Breast epithelium (tissue), 4 donors: Measurements from ENCODE around the gene GNAI3. TPM values are rescaled to one million over a fixed set of nuclear protein-coding genes. Genes with fewer than 3 reads are reported as not detected.

Source experiments
- DNase-seq, 2 donors: peaks; one replicate each; pipeline ENCODE4 v3.0.0-alpha.2; 2019; ENCODE audit warnings: low spot score in 2 of 2
- H3K27ac ChIP-seq, 2 donors: fragments of 200-600 bp; sonication (generic) in 1 of 2; one replicate each; pipeline ENCODE4 v1.5.1; 2016 to 2019; ENCODE audit warnings: mild to moderate bottlenecking in 1 of 2
- H3K27me3 ChIP-seq, 2 donors: fragments of 200-600 bp; sonication (generic) in 1 of 2; one replicate each; pipeline versions ENCODE4 v1.5.1 to v1.6.0; 2017 to 2019; ENCODE audit warnings: control low read depth in 1 of 2, mild to moderate bottlenecking in 1 of 2
- H3K36me3 ChIP-seq: fragments of 200-600 bp; one replicate; pipeline ENCODE4 v1.5.1; 2019
- H3K4me1 ChIP-seq, 2 donors: fragments of 200-600 bp; sonication (generic); one replicate each; pipeline ENCODE4 v1.5.1; 2016 to 2019; ENCODE audit warnings: control low read depth in 1 of 2
- H3K4me3 ChIP-seq, 3 donors: fragments of 200-600 bp; sonication (generic); 1 replicate in 2 of 3; 2 replicates in 1 of 3; pipeline ENCODE4 v1.5.1; 2016 to 2019; ENCODE audit warnings: mild to moderate bottlenecking in 3 of 3, moderate library complexity in 2 of 3
- H3K9me3 ChIP-seq, 2 donors: fragments of 200-600 bp; sonication (generic) in 1 of 2; one replicate each; pipeline ENCODE4 v1.5.1; 2016 to 2019; ENCODE audit warnings: control low read depth in 1 of 2
- CTCF ChIP-seq, 3 donors: fragments of 450-650 bp; IDR thresholded peaks; one replicate each; pipeline ENCODE4 v1.5.1; 2016 to 2017; ENCODE audit warnings: antibody characterized with exemption in 3 of 3, mild to moderate bottlenecking in 3 of 3, moderate library complexity in 3 of 3
- POLR2A ChIP-seq: fragments of 450-650 bp; IDR thresholded peaks from one replicate; pipeline ENCODE4 v1.6.1; 2016; ENCODE audit warnings: antibody characterized with exemption, mild to moderate bottlenecking, moderate library complexity
- POLR2AphosphoS5 ChIP-seq, 3 donors: sonication (generic); formaldehyde crosslinking; IDR thresholded peaks; one replicate each; pipeline ENCODE4 v1.6.1; 2017; ENCODE audit warnings: antibody characterized with exemption in 3 of 3
- intact Hi-C: fragments of 100-400 bp; cut with DNase I; formaldehyde crosslinking; loops from one replicate; pipeline ENCODE4 v1.15.1; 2023; ENCODE audit warnings: low total_unique reads
- total RNA-seq, 3 donors: library from RNA; depleted of rRNA; stranded (reverse); fragments of >200 nt; gene quantifications; one replicate each; pipeline ENCODE4 v1.1.0, GENCODE V29; 2016

The GNAI3 gene
- total RNA-seq, 3 donors from 2014 or later = 5.9 to 6.9 (median 6.2) TPM

GRCh38 chr1:109502364-109502851 is 46.0 kb upstream of the GNAI3 start:
- no peak for DNase-seq
- Histone ChIP-seq H3K4me3 (no peak overlapping the region), H3K36me3 (no peaks in the 10 kb centered on the region), H3K9me3 (no peaks in the 10 kb centered on the region), H3K4me1 (no peaks in the 10 kb centered on the region), H3K27me3 (no peaks in the 10 kb centered on the region), H3K27ac (peak overlapping the region in 1 of 2 donors; percentile 32)
- TF ChIP-seq POLR2AphosphoS5 (IDR thresholded peaks at IDR 0.05) (no peak), POLR2A (no peak), CTCF (IDR thresholded peaks at IDR 0.05) (no peak)
- intact Hi-C loops = no loop called here

- no peaks in the 10 kb centered on the region for H3K4me1 ChIP-seq
- intact Hi-C loops = no loop called here
- H3K27me3 ChIP-seq = no peaks in the 10 kb centered on the region
- no peaks in the 10 kb centered on the region for H3K36me3 ChIP-seq
- DNase-seq = no peak
- TF ChIP-seq POLR2AphosphoS5 (IDR thresholded peaks at IDR 0.05) (no peak), POLR2A (no peak), CTCF (IDR thresholded peaks at IDR 0.05) (no peak)
- no peaks in the 10 kb centered on the region for H3K9me3 ChIP-seq
- H3K27ac ChIP-seq = peak overlapping the region in 1 of 2 donors; percentile 36
- no peak overlapping the region for H3K4me3 ChIP-seq
These were observed 44.5 kb upstream of the GNAI3 start for GRCh38 chr1:109503935-109504334.

GRCh38 chr1:109504974-109505373 is 43.4 kb upstream of the GNAI3 start:
- Histone ChIP-seq H3K36me3 (no peaks in the 10 kb centered on the region), H3K9me3 (no peaks in the 10 kb centered on the region), H3K4me1 (no peaks in the 10 kb centered on the region), H3K27me3 (no peaks in the 10 kb centered on the region), H3K4me3 (no peak overlapping the region), H3K27ac (no peak overlapping the region)
- DNase-seq = no peak
- intact Hi-C loops = no loop called here
- TF ChIP-seq CTCF (IDR thresholded peaks at IDR 0.05) = no peak
- no peak for TF ChIP-seq POLR2AphosphoS5 (IDR thresholded peaks at IDR 0.05)
- TF ChIP-seq POLR2A = no peak

GRCh38 chr1:109508001-109508872 is 40.2 kb upstream of the GNAI3 start:
- H3K27ac ChIP-seq = peak overlapping the region in 1 of 2 donors; percentile 53

More at GRCh38 chr1:109508001-109508872, 40.2 kb upstream of the GNAI3 start:
- H3K27me3 ChIP-seq = no peaks in the 10 kb centered on the region
- TF ChIP-seq POLR2AphosphoS5 (IDR thresholded peaks at IDR 0.05) (no peak), CTCF (IDR thresholded peaks at IDR 0.05) (no peak), POLR2A (no peak)
- no peak for DNase-seq
- peak overlapping the region in 2 of 3 donors; percentile 73 to 85 for H3K4me3 ChIP-seq
- no peaks in the 10 kb centered on the region for H3K9me3 ChIP-seq
- no peaks in the 10 kb centered on the region for H3K4me1 ChIP-seq
- intact Hi-C loops = loop anchor here (2.0 kb wide), 1 partner anchor 19 kb away; no protein-coding TSS in a partner anchor
- no peaks in the 10 kb centered on the region for H3K36me3 ChIP-seq
